Fibroblast of the aortic adventitia (primary cell): ENCODE measurements around the gene MPG. TPM values are rescaled to one million over a fixed set of nuclear protein-coding genes. Genes with fewer than 3 reads are reported as not detected.
"Not testable (repeated sequence)": the region's sequence is repeated elsewhere in the genome, so short reads cannot be mapped to it uniquely, and the experiment has no call there.

ENCODE experiments used
- DNase-seq: peaks from one replicate; pipeline ENCODE4 v3.0.0-alpha.2; 2010; ENCODE audit warnings: low read depth
- H3K4me3 ChIP-seq: 2 replicates; pipeline ENCODE4 v1.5.1; 2011; ENCODE audit warnings: low read depth, mild to moderate bottlenecking, control low read depth, low read length, moderate library complexity
- total RNA-seq: library from RNA; depleted of rRNA; stranded (reverse); fragments of >200 nt; gene quantifications from 2 replicates; pipeline ENCODE4 v1.2.3, GENCODE V29; 2012; ENCODE audit warnings: low replicate concordance
- TF ChIP-seq, protein P1 (sequence below): IDR thresholded peaks from 2 replicates; pipeline ENCODE4 v1.5.1; 2011; ENCODE audit warnings: mild to moderate bottlenecking, low read length, control low read depth, inconsistent platforms; ENCODE audit not compliant: insufficient read depth

The MPG gene
- total RNA-seq, 1 donor = 124 TPM

DNA sequence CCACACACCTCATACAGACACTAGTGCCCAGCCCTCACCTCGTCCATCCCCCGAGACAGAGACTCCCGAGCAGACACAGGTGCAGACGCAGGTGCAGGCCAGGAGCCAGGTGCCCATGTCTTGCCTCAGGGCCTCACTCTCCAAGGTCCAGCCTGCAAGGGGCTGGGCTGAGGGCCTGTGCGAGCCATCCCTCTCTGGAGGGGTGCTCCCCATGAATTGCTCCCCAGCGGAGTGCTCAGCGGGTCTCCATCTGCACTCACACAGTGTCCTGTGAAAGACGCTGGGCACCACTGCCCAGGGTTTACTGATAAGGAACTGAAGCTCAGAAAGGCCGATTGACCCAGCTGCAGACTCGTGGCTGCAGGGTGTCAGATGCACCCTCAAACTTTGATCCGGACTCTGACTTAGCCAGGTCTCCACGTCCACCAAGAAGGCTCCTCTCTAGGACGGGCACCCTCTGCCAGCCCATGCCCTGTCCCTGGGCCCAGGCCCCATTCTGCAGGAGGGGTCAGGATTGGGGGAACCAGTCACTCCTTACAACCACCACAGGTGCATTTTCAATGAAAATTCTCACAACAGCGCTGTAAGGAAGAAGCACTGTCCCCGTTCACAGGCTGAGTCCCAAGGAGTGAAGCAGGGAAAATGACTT lies 41.6 kb upstream of the MPG start:
- H3K4me3 ChIP-seq = no peak overlapping the region
- no peak for DNase-seq
- TF ChIP-seq, protein P1, sequence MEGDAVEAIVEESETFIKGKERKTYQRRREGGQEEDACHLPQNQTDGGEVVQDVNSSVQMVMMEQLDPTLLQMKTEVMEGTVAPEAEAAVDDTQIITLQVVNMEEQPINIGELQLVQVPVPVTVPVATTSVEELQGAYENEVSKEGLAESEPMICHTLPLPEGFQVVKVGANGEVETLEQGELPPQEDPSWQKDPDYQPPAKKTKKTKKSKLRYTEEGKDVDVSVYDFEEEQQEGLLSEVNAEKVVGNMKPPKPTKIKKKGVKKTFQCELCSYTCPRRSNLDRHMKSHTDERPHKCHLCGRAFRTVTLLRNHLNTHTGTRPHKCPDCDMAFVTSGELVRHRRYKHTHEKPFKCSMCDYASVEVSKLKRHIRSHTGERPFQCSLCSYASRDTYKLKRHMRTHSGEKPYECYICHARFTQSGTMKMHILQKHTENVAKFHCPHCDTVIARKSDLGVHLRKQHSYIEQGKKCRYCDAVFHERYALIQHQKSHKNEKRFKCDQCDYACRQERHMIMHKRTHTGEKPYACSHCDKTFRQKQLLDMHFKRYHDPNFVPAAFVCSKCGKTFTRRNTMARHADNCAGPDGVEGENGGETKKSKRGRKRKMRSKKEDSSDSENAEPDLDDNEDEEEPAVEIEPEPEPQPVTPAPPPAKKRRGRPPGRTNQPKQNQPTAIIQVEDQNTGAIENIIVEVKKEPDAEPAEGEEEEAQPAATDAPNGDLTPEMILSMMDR = no peak

DNA sequence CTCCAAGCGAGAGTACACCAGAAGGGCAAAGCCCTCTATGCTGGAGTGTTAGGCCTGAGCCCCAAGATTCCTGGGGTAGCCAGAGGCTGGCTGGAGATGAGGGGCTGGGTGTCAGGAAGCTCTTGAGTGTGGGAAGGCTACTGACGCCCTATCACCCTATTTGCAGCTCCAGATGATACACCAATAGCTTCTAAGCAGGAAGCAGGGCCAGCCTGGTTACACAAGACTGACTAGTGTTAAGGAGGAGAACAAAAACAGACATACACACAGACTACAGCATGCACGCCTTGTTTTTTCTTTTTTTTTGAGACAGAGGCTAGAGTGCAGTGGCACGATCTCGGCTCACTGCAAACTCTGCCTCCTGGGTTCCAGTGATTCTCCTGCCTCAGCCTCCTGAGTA lies 40.5 kb upstream of the MPG start:
- no peak overlapping the region for H3K4me3 ChIP-seq
- TF ChIP-seq, protein P1 = no peak
- no peak for DNase-seq

DNA sequence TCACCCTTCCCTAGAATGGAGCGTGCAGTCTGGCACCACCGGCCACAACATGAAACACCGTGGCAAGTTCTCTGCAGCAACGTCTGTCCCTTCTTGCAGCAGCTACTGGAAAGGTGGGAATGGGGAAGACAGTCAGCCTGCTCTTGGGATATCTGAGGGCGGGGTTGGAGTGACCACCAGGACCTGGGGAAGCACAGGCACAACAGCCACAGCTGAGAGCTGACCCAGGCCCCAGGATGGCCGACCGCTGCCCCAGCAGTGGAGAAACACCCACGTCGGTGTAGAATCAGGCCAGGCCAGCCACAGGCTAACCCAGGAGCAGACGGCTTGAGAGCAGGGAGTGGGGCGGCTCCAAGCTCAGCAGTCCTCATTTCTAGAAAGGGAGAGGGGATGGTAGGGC lies 39.8 kb upstream of the MPG start:
- not testable (repeated sequence) for DNase-seq, H3K4me3 ChIP-seq

DNA sequence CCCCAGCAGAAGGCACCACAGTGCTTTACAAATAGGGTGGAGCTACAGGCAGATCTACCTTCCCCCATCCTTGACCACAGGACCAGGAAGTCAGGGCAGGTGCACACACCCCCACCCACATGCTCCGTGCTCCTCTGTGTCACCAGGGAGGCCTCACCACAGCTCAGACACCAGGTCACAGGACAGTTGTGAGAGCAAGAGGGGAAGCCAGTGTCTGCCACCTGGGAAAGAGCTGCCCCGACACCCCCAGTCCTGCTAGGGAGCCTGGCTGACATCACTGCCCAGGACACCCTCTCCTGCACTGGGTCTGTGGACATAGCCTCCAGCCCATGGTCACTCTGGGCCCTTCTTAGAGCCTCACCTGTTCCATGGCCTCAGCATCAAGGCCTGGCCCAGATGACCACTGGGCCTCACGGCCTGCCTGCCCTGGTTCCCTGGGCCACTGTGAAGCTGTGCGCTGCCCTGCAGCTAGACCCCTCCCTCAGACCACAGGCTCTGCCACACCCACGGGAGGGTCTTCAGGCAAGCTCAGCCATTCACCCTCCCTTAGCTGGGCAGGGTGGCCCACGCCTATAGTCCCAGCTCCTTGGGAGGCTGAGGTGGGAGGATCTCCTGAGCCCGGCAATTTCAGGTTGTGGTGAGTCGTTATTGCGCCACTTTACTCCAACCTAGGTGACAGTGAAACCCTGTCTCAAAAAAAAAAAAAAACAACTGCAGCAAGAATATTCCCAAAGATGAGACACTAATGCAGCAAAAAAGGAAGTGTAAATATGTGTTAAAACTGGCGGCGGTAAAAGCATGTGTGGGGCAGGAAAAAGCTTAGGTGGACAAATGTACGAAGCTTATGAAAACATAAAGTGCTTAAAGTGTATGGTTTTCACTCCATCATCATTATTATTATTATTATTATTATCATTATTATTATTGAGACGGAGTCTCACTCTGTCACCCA lies 38.8 kb upstream of the MPG start:
- DNase-seq = no peak
- TF ChIP-seq, protein P1 = no peak
- no peak overlapping the region for H3K4me3 ChIP-seq

DNA sequence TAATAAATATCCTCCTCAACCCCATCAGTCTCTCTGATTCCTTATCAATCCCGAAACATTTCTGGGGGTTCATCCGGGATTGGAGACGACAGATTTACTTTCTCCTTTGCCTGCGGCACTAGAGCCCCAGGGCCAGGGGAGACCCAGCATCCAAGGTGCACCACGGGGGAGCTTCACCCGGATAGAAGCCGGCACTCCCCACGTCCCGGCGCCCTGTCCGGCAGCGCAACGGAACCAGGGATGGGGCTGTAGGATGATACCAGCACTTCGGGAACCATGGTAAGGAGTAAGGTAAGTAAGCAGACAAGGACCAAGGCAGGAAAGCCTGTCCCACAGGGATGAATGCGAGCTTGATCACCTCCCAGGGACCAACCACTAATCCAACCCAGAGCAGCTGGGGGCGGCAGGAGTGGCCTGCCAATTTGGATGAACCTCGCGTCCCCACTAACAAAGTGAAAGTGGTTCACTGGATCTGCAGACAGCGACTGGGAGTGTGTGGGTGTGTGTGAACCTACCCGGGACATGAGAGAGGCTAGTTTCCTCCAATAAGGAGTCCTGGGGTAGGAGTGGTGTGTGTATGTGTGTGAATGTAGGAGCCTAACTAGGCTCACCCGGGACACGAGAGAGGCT lies 36.5 kb upstream of the MPG start:
- H3K4me3 ChIP-seq = no peak overlapping the region
- no peak for DNase-seq
- TF ChIP-seq, protein P1 = no peak

DNA sequence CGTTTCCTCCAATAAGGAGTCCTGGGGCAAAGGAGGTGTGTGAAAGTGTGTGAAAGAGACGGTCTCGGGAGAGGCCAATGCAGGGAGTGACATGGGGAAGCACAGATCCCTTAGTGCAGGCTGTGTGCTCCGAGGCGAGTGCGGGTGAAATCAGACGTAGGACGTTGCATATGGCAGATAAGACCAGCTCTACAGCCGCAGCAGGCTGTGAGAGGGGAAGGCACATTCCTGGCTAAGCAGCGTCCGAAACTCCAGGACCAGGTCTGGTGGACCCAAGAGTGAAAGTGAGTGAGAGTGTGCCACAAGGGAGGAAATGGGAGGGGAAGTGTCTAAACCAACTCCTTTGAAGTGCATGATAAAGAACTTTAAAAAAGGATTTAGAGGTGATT lies 36.0 kb upstream of the MPG start:
- DNase-seq = no peak
- TF ChIP-seq, protein P1 = no peak
- H3K4me3 ChIP-seq = no peak overlapping the region

DNA sequence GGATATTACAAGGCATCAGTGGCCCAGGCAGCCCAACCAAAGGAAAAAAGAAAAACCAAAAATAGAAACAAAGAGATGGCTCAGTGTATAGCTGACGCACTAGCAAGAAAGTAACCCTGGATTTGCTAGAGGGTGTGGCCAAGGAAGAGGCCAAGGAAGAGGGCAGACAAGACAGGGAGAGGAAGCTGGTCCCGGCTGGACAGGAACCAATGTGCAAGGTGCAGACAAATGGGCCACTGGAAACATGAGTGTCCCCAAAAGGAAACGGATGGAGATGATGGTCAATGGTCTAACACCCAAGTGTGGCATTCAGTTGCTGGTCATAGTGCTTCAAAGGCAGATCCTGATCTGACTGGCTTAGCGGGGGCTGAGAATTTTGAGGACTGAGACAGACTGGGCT lies 35.3 kb upstream of the MPG start:
- DNase-seq = no peak
- TF ChIP-seq, protein P1 = no peak

More for the DNA sequence above, 35.3 kb upstream of the MPG start:
- no peak overlapping the region for H3K4me3 ChIP-seq
